C4-2B (cell line): ENCODE data around the gene PITPNC1.
"Not testable (repeated sequence)": the region's sequence is repeated elsewhere in the genome, so short reads cannot be mapped to it uniquely, and the experiment has no call there.

Experiments used
- CTCF ChIP-seq: fragments of 450-650 bp; conservative IDR thresholded peaks from 2 replicates; pipeline ENCODE4 v1.5.1; 2017; ENCODE audit warnings: mild to moderate bottlenecking
- ZFX ChIP-seq: fragments of 450-650 bp; IDR thresholded peaks from 2 replicates; pipeline ENCODE4 v1.6.1; 2017

- not testable (repeated sequence) for TF ChIP-seq CTCF, ZFX
These were observed 350.3 kb downstream of the PITPNC1 start for GRCh38 chr17:67727152-67728039.
